CD4-positive, alpha-beta memory T cell (primary cell): ENCODE data around the gene SLC35G2. TPM values are rescaled to one million over a fixed set of nuclear protein-coding genes. Genes with fewer than 3 reads are reported as not detected.
"Not testable (repeated sequence)": the region's sequence is repeated elsewhere in the genome, so short reads cannot be mapped to it uniquely, and the experiment has no call there.

ENCODE experiments used
- CTCF ChIA-PET: fragments of 350-600 bp; sonication (Branson Sonifier 250); formaldehyde crosslinking; loops from one replicate; lab custom pipeline; 2021; ENCODE audit warnings: inconsistent platforms; ENCODE audit not compliant: partially characterized antibody; lab: Charles Lee
- POLR2A ChIA-PET: fragments of 350-600 bp; sonication (Branson Sonifier 250); formaldehyde crosslinking; loops from one replicate; lab custom pipeline; 2021; ENCODE audit not compliant: partially characterized antibody; lab: Charles Lee
- DNase-seq, 5 donors: peaks; one replicate each; pipeline versions ENCODE4 v3.0.0 to v3.0.0-alpha.2; 2020 to 2022; ENCODE audit warnings: mixed read lengths in 1 of 5
- H3K27ac ChIP-seq: one replicate; pipeline ENCODE4 v1.7.0; 2013; ENCODE audit warnings: low read depth, low read length
- H3K27me3 ChIP-seq: 2 replicates; pipeline ENCODE4 v1.7.0; 2013; ENCODE audit warnings: mild to moderate bottlenecking, low read length, moderate library complexity; ENCODE audit not compliant: insufficient read depth
- H3K36me3 ChIP-seq: 2 replicates; pipeline ENCODE4 v1.7.0; 2013; ENCODE audit warnings: mild to moderate bottlenecking, low read length, moderate library complexity; ENCODE audit not compliant: insufficient read depth
- H3K4me1 ChIP-seq: 2 replicates; pipeline ENCODE4 v1.7.0; 2013; ENCODE audit warnings: mild to moderate bottlenecking, low read length, moderate library complexity; ENCODE audit not compliant: insufficient read depth
- H3K4me3 ChIP-seq, 2 donors: one replicate each; pipeline ENCODE4 v1.7.0; 2013; ENCODE audit warnings: low read length in 2 of 2, mild to moderate bottlenecking in 1 of 2
- H3K9me3 ChIP-seq, 2 donors: one replicate each; pipeline ENCODE4 v1.7.0; 2013; ENCODE audit warnings: low read length in 2 of 2, control low read depth in 1 of 2; ENCODE audit not compliant: control insufficient read depth in 1 of 2
- H3K27ac Mint-ChIP-seq, 7 donors: one replicate each; pipeline ENCODE4 v1.8.0; 2020 to 2021; ENCODE audit warnings: mixed read lengths in 7 of 7, mild to moderate bottlenecking in 6 of 7, inconsistent platforms in 3 of 7, moderate library complexity in 3 of 7
- H3K27me3 Mint-ChIP-seq, 2 donors: one replicate each; pipeline ENCODE4 v1.8.0; 2020 to 2021; ENCODE audit warnings: mixed read lengths in 2 of 2
- H3K36me3 Mint-ChIP-seq, 2 donors: one replicate each; pipeline ENCODE4 v1.8.0; 2020 to 2021; ENCODE audit warnings: mixed read lengths in 2 of 2, inconsistent platforms in 1 of 2, mild to moderate bottlenecking in 1 of 2
- H3K4me1 Mint-ChIP-seq, 4 donors: one replicate each; pipeline ENCODE4 v1.8.0; 2020 to 2021; ENCODE audit warnings: mixed read lengths in 4 of 4, mild to moderate bottlenecking in 1 of 4
- H3K4me3 Mint-ChIP-seq, 8 donors: one replicate each; pipeline ENCODE4 v1.8.0; 2020 to 2021; ENCODE audit warnings: mixed read lengths in 8 of 8, mild to moderate bottlenecking in 7 of 8, moderate library complexity in 6 of 8, inconsistent platforms in 3 of 8
- H3K9me3 Mint-ChIP-seq, 8 donors: one replicate each; pipeline ENCODE4 v1.8.0; 2020 to 2021; ENCODE audit warnings: mixed read lengths in 8 of 8, mild to moderate bottlenecking in 5 of 8, inconsistent platforms in 3 of 8, moderate library complexity in 1 of 8
- intact Hi-C: fragments of 100-400 bp; cut with micrococcal nuclease; formaldehyde crosslinking; loops from one replicate; pipeline ENCODE4 v1.15.1; 2023
- polyA plus RNA-seq, 2 donors: library from polyadenylated mRNA; unstranded; fragments of 300-500 nt; fragmentation: Illumina TruSeq; gene quantifications; one replicate each; pipeline ENCODE4 v1.2.3, GENCODE V29; 2021
- total RNA-seq, 2 experiments: library from RNA; stranded (reverse); gene quantifications; one replicate each; pipeline ENCODE4 v1.2.3, GENCODE V29; 2021

SLC35G2 gene
- total and polyA plus RNA-seq, 4 experiments from 2014 or later, result 0.17 to 0.42 (median 0.32) TPM

DNA sequence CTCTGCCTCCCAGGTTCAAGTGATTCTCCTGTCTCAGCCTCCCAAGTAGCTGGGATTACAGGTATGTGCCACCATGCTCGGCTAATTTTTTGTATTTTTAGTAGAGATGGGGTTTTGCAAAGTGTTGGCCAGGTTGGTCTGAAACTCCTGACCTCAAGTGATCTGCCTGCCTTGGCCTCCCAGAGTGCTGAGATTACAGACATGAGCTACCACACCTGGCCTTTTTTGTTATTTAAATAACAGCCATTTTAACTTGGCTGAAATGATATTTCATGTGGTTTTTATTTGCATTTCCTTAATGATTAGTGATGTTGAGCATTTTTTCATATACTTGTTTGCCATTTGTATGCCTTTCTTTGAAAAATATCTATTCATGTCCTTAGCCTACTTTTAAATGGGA is 78.2 kb downstream of the SLC35G2 start:
- H3K27me3 Mint-ChIP-seq, H3K27ac ChIP-seq, H3K36me3 ChIP-seq, DNase-seq, H3K9me3 ChIP-seq, H3K4me3 ChIP-seq, H3K9me3 Mint-ChIP-seq, H3K27me3 ChIP-seq: not testable (repeated sequence)
- peaks cover 82% of the 10 kb centered on the region for H3K4me1 ChIP-seq
- CTCF ChIA-PET, result interaction anchor here (1.0 to 1.8 kb wide), 3 partner anchors 12 to 145 kb away, joined by 4 to 6 read pairs (median 5); partner anchors contain the start of gene STAG1
- Mint-ChIP-seq H3K36me3 (peaks cover 30 to 43% of the 10 kb centered on the region in 2 donors), H3K4me1 (peaks cover 56 to 82% (median 70%) of the 10 kb centered on the region in 4 donors), H3K27ac (peak overlapping the region in 6 of 7 donors; percentile 6 to 78 (median 47)), H3K4me3 (peak overlapping the region in 2 of 8 donors; percentile 3 to 48)
- POLR2A ChIA-PET, result interaction anchor here (3.4 kb wide), 1 partner anchor 35 kb away, joined by 9 read pairs; the partner anchor contains the start of gene NCK1
- intact Hi-C loops, result loop anchor here (5.0 kb wide), 1 partner anchor 35 kb away; no protein-coding TSS in a partner anchor

DNA sequence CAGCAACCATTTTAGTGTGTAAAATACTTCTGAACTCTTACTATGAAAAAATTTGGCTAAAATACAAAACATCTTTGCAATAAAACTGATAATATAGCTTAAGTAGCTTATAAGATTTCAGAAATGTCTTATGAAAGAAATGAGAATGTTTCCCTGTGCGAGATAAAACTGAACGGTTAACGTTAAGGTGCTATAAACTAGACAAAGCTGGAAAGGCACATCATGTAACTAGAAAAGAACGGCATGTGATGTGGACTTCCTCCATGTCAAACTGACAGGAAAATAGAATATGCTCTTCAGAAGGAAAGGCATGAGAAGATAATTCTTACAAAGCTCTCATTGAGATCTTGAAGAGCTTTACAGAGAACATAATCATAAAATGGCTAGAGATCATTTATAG is 79.6 kb downstream of the SLC35G2 start:
- Mint-ChIP-seq H3K27ac (peak overlapping the region; percentile 7 to 86 (median 45)), H3K4me1 (peaks cover 54 to 79% (median 67%) of the 10 kb centered on the region in 4 donors), H3K4me3 (peak overlapping the region in 4 of 8 donors; percentile 13 to 57 (median 37)), H3K27me3 (no peaks in the 10 kb centered on the region), H3K9me3 (peaks cover 2 to 19% (median 4%) of the 10 kb centered on the region in 8 donors), H3K36me3 (peaks cover 37 to 44% of the 10 kb centered on the region in 2 donors)
- intact Hi-C loops, result loop anchor here (5.0 kb wide), 1 partner anchor 34 kb away; no protein-coding TSS in a partner anchor
- Histone ChIP-seq H3K4me3 (no peak overlapping the region), H3K4me1 (peaks cover 78% of the 10 kb centered on the region), H3K27ac (no peak overlapping the region), H3K27me3 (no peaks in the 10 kb centered on the region), H3K9me3 (no peaks in the 10 kb centered on the region), H3K36me3 (no peaks in the 10 kb centered on the region)
- ChIA-PET POLR2A (interaction anchor here (1.1 to 3.4 kb wide), 6 partner anchors 9 to 146 kb away, joined by 3 to 9 read pairs (median 4); partner anchors contain the start of genes NCK1 and STAG1), CTCF (interaction anchor here (0.7 to 1.8 kb wide), 5 partner anchors 14 to 146 kb away, joined by 4 to 6 read pairs (median 4); partner anchors contain the start of genes NCK1 and STAG1)
- DNase-seq, result no peak

DNA sequence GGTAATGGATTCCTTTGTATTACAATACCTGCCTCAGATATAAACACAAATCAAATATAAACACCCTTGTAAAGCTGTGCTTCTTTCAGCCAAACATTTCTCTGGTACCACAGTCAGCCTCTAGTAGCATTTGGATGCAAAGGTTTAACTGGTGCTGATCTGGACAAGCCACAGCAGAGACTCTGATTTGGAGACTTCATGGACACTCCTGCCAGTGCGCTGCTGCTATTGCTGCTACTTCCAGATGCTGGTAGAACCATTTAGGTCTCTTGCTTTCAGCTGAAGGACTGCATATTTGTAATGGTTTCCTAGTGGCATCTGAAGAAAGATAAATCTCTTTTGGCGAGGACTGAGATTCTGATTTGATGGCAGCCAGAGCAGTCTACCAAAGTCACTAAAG is 80.0 kb downstream of the SLC35G2 start:
- H3K36me3 Mint-ChIP-seq, result peaks cover 40 to 48% of the 10 kb centered on the region in 2 donors
- Histone ChIP-seq H3K9me3 (peaks cover 0 to 2% of the 10 kb centered on the region in 2 donors), H3K27ac (no peak overlapping the region), H3K4me1 (peaks cover 74% of the 10 kb centered on the region), H3K36me3 (no peaks in the 10 kb centered on the region), H3K4me3 (no peak overlapping the region), H3K27me3 (no peaks in the 10 kb centered on the region)
- H3K4me3 Mint-ChIP-seq, result peak overlapping the region in 5 of 8 donors; percentile 9 to 80 (median 52)
- POLR2A ChIA-PET, result interaction anchor here (1.1 to 3.4 kb wide), 6 partner anchors 9 to 147 kb away, joined by 3 to 9 read pairs (median 4); partner anchors contain the start of genes NCK1 and STAG1
- DNase-seq, result no peak
- no peaks in the 10 kb centered on the region for H3K27me3 Mint-ChIP-seq
- peak overlapping the region; percentile 18 to 86 (median 45) for H3K27ac Mint-ChIP-seq
- CTCF ChIA-PET, result interaction anchor here (0.7 to 1.8 kb wide), 4 partner anchors 15 to 146 kb away, joined by 4 to 6 read pairs (median 4); partner anchors contain the start of genes NCK1 and STAG1
- peaks cover 2 to 23% (median 8%) of the 10 kb centered on the region in 8 donors for H3K9me3 Mint-ChIP-seq
- H3K4me1 Mint-ChIP-seq, result peaks cover 50 to 75% (median 63%) of the 10 kb centered on the region in 4 donors
- intact Hi-C loops, result loop anchor here (5.0 kb wide), 1 partner anchor 33 kb away; no protein-coding TSS in a partner anchor

GRCh38 chr3:136899622-136900158 is 80.8 kb downstream of the SLC35G2 start:
- CTCF ChIA-PET, result interaction anchor here (0.9 to 1.3 kb wide), 2 partner anchors 14 to 35 kb away, joined by 4 read pairs; no protein-coding TSS in a partner anchor
- intact Hi-C loops, result loop anchor here (5.0 kb wide), 1 partner anchor 33 kb away; no protein-coding TSS in a partner anchor
- H3K4me3 ChIP-seq, result no peak overlapping the region

GRCh38 chr3:136900694-136901093 is 81.8 kb downstream of the SLC35G2 start:
- DNase-seq, H3K36me3 ChIP-seq, H3K27me3 Mint-ChIP-seq, H3K27ac ChIP-seq, intact Hi-C loops, H3K4me3 ChIP-seq, H3K9me3 ChIP-seq, POLR2A ChIA-PET, H3K27me3 ChIP-seq: not testable (repeated sequence)
- Mint-ChIP-seq H3K36me3 (peaks cover 45 to 60% of the 10 kb centered on the region in 2 donors), H3K27ac (peak overlapping the region in 6 of 7 donors; percentile 20 to 72 (median 64)), H3K9me3 (peaks cover 2 to 40% (median 16%) of the 10 kb centered on the region in 8 donors), H3K4me1 (peaks cover 46 to 70% (median 59%) of the 10 kb centered on the region in 4 donors), H3K4me3 (peak overlapping the region in 6 of 8 donors; percentile 11 to 80 (median 69))
- H3K4me1 ChIP-seq, result peaks cover 72% of the 10 kb centered on the region
- CTCF ChIA-PET, result interaction anchor here (1.1 kb wide), 1 partner anchor 38 kb away, joined by 3 read pairs; no protein-coding TSS in a partner anchor

More at GRCh38 chr3:136899622-136900158, 80.8 kb downstream of the SLC35G2 start:
- DNase-seq, result no peak
- Histone ChIP-seq H3K4me1 (peaks cover 68% of the 10 kb centered on the region), H3K36me3 (no peaks in the 10 kb centered on the region), H3K27ac (no peak overlapping the region), H3K9me3 (peaks cover 0 to 8% of the 10 kb centered on the region in 2 donors), H3K27me3 (no peaks in the 10 kb centered on the region)
- H3K36me3 Mint-ChIP-seq, result peaks cover 43 to 54% of the 10 kb centered on the region in 2 donors
- peaks cover 2 to 31% (median 14%) of the 10 kb centered on the region in 8 donors for H3K9me3 Mint-ChIP-seq
- peak overlapping the region; percentile 32 to 86 (median 65) for H3K27ac Mint-ChIP-seq
- no peaks in the 10 kb centered on the region for H3K27me3 Mint-ChIP-seq
- POLR2A ChIA-PET, result interaction anchor here (1.4 to 3.4 kb wide), 3 partner anchors 8 to 37 kb away, joined by 4 to 9 read pairs (median 5); partner anchors contain the start of gene NCK1
- peaks cover 46 to 69% (median 56%) of the 10 kb centered on the region in 4 donors for H3K4me1 Mint-ChIP-seq
- H3K4me3 Mint-ChIP-seq, result peak overlapping the region in 7 of 8 donors; percentile 33 to 80 (median 68)

GRCh38 chr3:136901391-136901790 is 82.5 kb downstream of the SLC35G2 start:
- Mint-ChIP-seq H3K4me3 (peak overlapping the region in 5 of 8 donors; percentile 10 to 68 (median 27)), H3K36me3 (peaks cover 45 to 59% of the 10 kb centered on the region in 2 donors), H3K27ac (peak overlapping the region in 4 of 7 donors; percentile 36 to 75 (median 49)), H3K9me3 (peaks cover 2 to 43% (median 16%) of the 10 kb centered on the region in 8 donors), H3K4me1 (peaks cover 48 to 72% (median 61%) of the 10 kb centered on the region in 4 donors), H3K27me3 (no peaks in the 10 kb centered on the region)
- peaks cover 0 to 8% of the 10 kb centered on the region in 2 donors for H3K9me3 ChIP-seq
- peaks cover 76% of the 10 kb centered on the region for H3K4me1 ChIP-seq
- H3K36me3 ChIP-seq, result no peaks in the 10 kb centered on the region
- ChIA-PET CTCF (interaction anchor here (1.1 kb wide), 1 partner anchor 39 kb away, joined by 3 read pairs; no protein-coding TSS in a partner anchor), POLR2A (no interaction called here)
- no peaks in the 10 kb centered on the region for H3K27me3 ChIP-seq
- intact Hi-C loops, result no loop called here
- no peak overlapping the region for H3K27ac ChIP-seq
- no peak for DNase-seq
- H3K4me3 ChIP-seq, result no peak overlapping the region
